Lower leg skin (tissue), 4 donors: ENCODE data around the gene PAAF1. TPM values are rescaled to one million over a fixed set of nuclear protein-coding genes. Genes with fewer than 3 reads are reported as not detected.

ENCODE experiments used
- DNase-seq, 2 donors: peaks; one replicate each; pipeline ENCODE4 v3.0.0-alpha.2; 2019; ENCODE audit warnings: low spot score in 2 of 2
- H3K4me3 ChIP-seq: fragments of 200-600 bp; sonication (generic); 2 replicates; pipeline ENCODE4 v1.5.1; 2017; ENCODE audit warnings: mild to moderate bottlenecking, low read depth; ENCODE audit not compliant: poor library complexity, severe bottlenecking
- CTCF ChIP-seq, 3 donors: fragments of 450-650 bp; IDR thresholded peaks; one replicate each; pipeline ENCODE4 v1.5.1; 2016; ENCODE audit warnings: antibody characterized with exemption in 3 of 3, mild to moderate bottlenecking in 3 of 3, moderate library complexity in 2 of 3
- POLR2A ChIP-seq, 2 donors: fragments of 450-650 bp; IDR thresholded peaks; one replicate each; pipeline ENCODE4 v1.6.1; 2016 to 2017; ENCODE audit warnings: antibody characterized with exemption in 2 of 2, mild to moderate bottlenecking in 1 of 2, moderate library complexity in 1 of 2
- WGBS, 2 donors: methylation state at CpG; one replicate each; pipeline ENCODE4 v1.1.5; 2018; 5-methylcytosine and 5-hydroxymethylcytosine counted together
- intact Hi-C: fragments of 100-400 bp; cut with DNase I; formaldehyde crosslinking; loops from one replicate; pipeline ENCODE4 v1.15.0; 2023; ENCODE audit warnings: low total_unique reads
- total RNA-seq, 4 donors: library from RNA; depleted of rRNA; stranded (reverse); fragments of >200 nt; gene quantifications; one replicate each; pipeline ENCODE4 v1.1.0, GENCODE V29; 2016

The PAAF1 gene
- total RNA-seq, 4 donors from 2014 or later: 9.8 to 21.2 (median 13.5) TPM

GRCh38 chr11:73862986-73863385 lies 13.8 kb upstream of the PAAF1 start:
- intact Hi-C loops: no loop called here
- no peak for DNase-seq
- 67 to 74% methylated on average over 4 of the region's 4 CpGs for WGBS, 2 donors
- TF ChIP-seq CTCF (IDR thresholded peaks at IDR 0.05) (no peak), POLR2A (IDR thresholded peaks at IDR 0.05) (no peak)
- H3K4me3 ChIP-seq: no peak overlapping the region

GRCh38 chr11:73866095-73866579 lies 10.7 kb upstream of the PAAF1 start:
- 58 to 63% methylated on average over 5 of the region's 5 CpGs for WGBS, 2 donors
- no peak overlapping the region for H3K4me3 ChIP-seq
- intact Hi-C loops: no loop called here
- peak in 1 of 2 donors; percentile 32 for DNase-seq
- TF ChIP-seq CTCF (IDR thresholded peaks at IDR 0.05): no peak
- TF ChIP-seq POLR2A (IDR thresholded peaks at IDR 0.05): no peak

- DNase-seq: peak in 1 of 2 donors; percentile 33
- TF ChIP-seq CTCF (IDR thresholded peaks at IDR 0.05) (no peak), POLR2A (IDR thresholded peaks at IDR 0.05) (no peak)
- 25 to 49% methylated on average over 2 of the region's 2 CpGs for WGBS, 2 donors
- intact Hi-C loops: no loop called here
- H3K4me3 ChIP-seq: no peak overlapping the region
These were observed 10.2 kb upstream of the PAAF1 start for GRCh38 chr11:73866586-73866996.

- TF ChIP-seq POLR2A (IDR thresholded peaks at IDR 0.05) (no peak), CTCF (IDR thresholded peaks at IDR 0.05) (no peak)
- 43 to 44% methylated on average over 1 of the region's 1 CpG for WGBS, 2 donors
- intact Hi-C loops: no loop called here
These were observed 7.4 kb upstream of the PAAF1 start for GRCh38 chr11:73869332-73869949.

GRCh38 chr11:73870261-73870660 lies 6.5 kb upstream of the PAAF1 start:
- DNase-seq: no peak
- 79 to 87% methylated on average over 3 of the region's 3 CpGs for WGBS, 2 donors
- intact Hi-C loops: no loop called here
- H3K4me3 ChIP-seq: no peak overlapping the region
- no peak for TF ChIP-seq POLR2A (IDR thresholded peaks at IDR 0.05)
- TF ChIP-seq CTCF (IDR thresholded peaks at IDR 0.05): no peak

More at GRCh38 chr11:73869332-73869949, 7.4 kb upstream of the PAAF1 start:
- H3K4me3 ChIP-seq: no peak overlapping the region
- DNase-seq: no peak
